A673 (cell line): ENCODE results near the gene ANTXRL. TPM values are rescaled to one million over a fixed set of nuclear protein-coding genes. Genes with fewer than 3 reads are reported as not detected.
A peak's percentile ranks its signal among the peaks of the same experiment; 100 is the strongest.

Experiments
- BruUV-seq: library from RNA; stranded (reverse); fragments of 400-500 nt; replicated peaks from 2 replicates; lab custom pipeline; 2021; lab: Mats Ljungman, UMichigan
- CTCF ChIA-PET: fragments of 300-600 bp; sonication (Branson Sonifier 250); formaldehyde crosslinking; loops from one replicate; lab custom pipeline; 2022; ENCODE audit warnings: antibody characterized with exemption; lab: Charles Lee
- POLR2A ChIA-PET: fragments of 300-600 bp; sonication (Branson Sonifier 250); formaldehyde crosslinking; loops from one replicate; lab custom pipeline; 2022; ENCODE audit warnings: antibody characterized with exemption; ENCODE audit not compliant: low non-redundant PET; lab: Charles Lee
- DNase-seq: peaks from one replicate; pipeline ENCODE4 v3.0.0-alpha.2; 2015; ENCODE audit warnings: low spot score
- H3K27ac ChIP-seq: fragments of 200-600 bp; sonication (generic); 2 replicates; pipeline ENCODE4 v1.5.1; 2016; ENCODE audit warnings: mixed run types, low read depth, mild to moderate bottlenecking, mixed read lengths, antibody characterized with exemption, low read length; ENCODE audit not compliant: poor library complexity, severe bottlenecking
- H3K27me3 ChIP-seq: fragments of 200-600 bp; sonication (generic); replicated peaks from 2 replicates; pipeline ENCODE4 v1.6.1; 2017; ENCODE audit warnings: mixed run types, low read depth, mild to moderate bottlenecking, mixed read lengths, antibody characterized with exemption, low read length; ENCODE audit not compliant: insufficient read depth, poor library complexity
- H3K36me3 ChIP-seq: fragments of 200-600 bp; sonication (generic); 2 replicates; pipeline ENCODE4 v1.6.1; 2016; ENCODE audit warnings: mixed run types, mild to moderate bottlenecking, mixed read lengths, antibody characterized with exemption, low read length; ENCODE audit not compliant: insufficient read depth, poor library complexity, severe bottlenecking
- H3K4me1 ChIP-seq: fragments of 200-600 bp; sonication (generic); 2 replicates; pipeline ENCODE4 v1.6.1; 2017; ENCODE audit warnings: mixed run types, mild to moderate bottlenecking, mixed read lengths, antibody characterized with exemption, low read length; ENCODE audit not compliant: insufficient read depth, poor library complexity, severe bottlenecking
- H3K4me3 ChIP-seq: fragments of 200-600 bp; sonication (generic); 2 replicates; pipeline ENCODE4 v1.5.1; 2016; ENCODE audit warnings: low read depth, mixed run types, mild to moderate bottlenecking, mixed read lengths, low read length; ENCODE audit not compliant: poor library complexity, severe bottlenecking
- H3K9me3 ChIP-seq: fragments of 200-600 bp; sonication (generic); 2 replicates; pipeline ENCODE4 v1.6.1; 2016; ENCODE audit warnings: mixed run types, low read depth, mild to moderate bottlenecking, mixed read lengths, antibody characterized with exemption, low read length; ENCODE audit not compliant: poor library complexity, severe bottlenecking
- CTCF ChIP-seq: fragments of 300-800, 200-600 bp; sonication (generic); conservative IDR thresholded peaks from 2 replicates; pipeline ENCODE4 v1.5.1; 2017; ENCODE audit warnings: low read depth, mild to moderate bottlenecking, antibody characterized with exemption, low read length, moderate library complexity, mixed read lengths
- EZH2 ChIP-seq: fragments of 200-600 bp; sonication (generic); IDR thresholded peaks from 2 replicates; pipeline ENCODE4 v1.6.1; 2017; ENCODE audit warnings: borderline replicate concordance, low read depth, mild to moderate bottlenecking, mixed read lengths, antibody characterized with exemption, low read length; ENCODE audit not compliant: poor library complexity, severe bottlenecking
- intact Hi-C: fragments of 100-400 bp; cut with micrococcal nuclease; formaldehyde crosslinking; loops from one replicate; pipeline ENCODE4 v1.10.0; 2022; ENCODE audit not compliant: unreplicated experiment
- total RNA-seq: library from RNA; stranded (reverse); gene quantifications from 2 replicates; pipeline ENCODE4 v1.2.3, GENCODE V29; 2021

Gene ANTXRL
- total RNA-seq, 1 experiment from 2014 or later = not detected

DNA sequence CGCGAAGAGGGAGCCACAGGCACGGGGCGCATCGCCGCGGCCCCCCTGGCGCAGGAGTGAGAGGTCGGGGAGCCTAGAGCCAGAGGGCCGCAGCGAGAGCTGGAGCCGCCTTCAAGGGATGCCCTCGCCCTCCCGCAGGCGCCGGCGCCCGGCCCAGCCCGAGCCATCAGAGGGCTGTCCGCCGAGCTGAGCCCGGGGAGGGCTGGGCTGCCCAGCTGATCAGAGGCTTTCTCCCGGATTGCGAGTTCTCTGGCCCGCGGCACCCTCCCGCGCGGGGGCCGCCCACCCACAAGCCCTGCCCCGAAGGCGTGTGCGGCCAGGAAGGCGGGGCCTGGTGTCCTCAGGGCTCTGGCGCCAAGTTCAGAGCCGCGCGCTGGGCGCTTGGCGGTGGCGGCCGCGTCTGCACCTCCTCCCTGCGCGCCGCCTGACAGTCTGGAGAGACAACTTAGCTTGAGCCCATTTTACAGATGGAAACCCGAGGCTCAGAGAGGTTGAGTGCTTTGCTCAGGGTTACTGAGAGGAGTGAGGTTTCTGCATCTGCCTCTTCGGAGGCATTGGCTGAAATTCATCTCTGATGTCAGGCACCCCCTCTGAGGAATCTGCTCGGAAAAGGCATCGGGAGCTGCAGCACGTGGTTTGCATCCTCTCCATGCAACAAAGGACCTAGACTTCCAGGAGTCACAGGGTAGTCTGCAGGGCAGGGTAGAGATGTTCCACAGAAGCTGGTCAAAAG, 3.8 kb upstream of the ANTXRL start:
- intact Hi-C loops = loop anchor here (5.0 kb wide), 1 partner anchor 176 kb away; no protein-coding TSS in a partner anchor
- POLR2A ChIA-PET = no interaction called here
- BruUV-seq = no TSS peak

DNA sequence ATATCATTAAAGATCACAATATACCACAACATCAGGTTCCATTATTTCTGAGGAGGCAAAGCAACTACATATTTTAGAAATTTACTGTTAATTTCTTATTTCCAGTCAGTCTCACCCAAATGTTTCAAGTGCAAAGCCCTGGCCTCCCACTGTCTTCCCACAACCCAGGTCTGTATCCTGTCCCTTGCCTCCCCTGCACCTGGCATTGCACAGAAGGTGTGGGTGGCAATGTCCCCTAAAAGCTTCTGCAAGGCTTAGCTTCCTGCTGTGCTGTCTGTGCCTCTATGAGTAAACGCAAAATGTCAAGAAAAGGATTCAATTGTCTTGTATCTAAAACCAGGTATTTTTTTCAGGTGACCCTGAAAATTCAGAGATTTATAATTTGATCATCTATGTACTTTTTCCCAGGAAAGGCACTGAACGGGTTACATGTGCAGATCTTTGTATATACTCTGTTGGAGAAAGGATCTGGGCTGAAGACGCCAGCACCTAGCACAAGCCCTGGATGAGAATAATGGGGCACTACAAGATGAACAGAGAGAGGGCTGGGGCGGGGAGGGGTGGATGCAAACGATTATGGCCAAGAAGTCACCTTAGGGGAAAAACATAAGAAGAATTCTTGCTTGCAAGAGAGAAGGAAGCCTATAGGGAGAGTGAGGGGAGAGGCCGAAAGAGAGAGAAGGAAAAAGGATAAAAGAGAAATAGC, 3.1 kb upstream of the ANTXRL start:
- DNase-seq = no peak
- POLR2A ChIA-PET = no interaction called here
- intact Hi-C loops = loop anchor here (5.0 kb wide), 1 partner anchor 176 kb away; no protein-coding TSS in a partner anchor
- no TSS peak for BruUV-seq
- Histone ChIP-seq H3K9me3 (no peaks in the 10 kb centered on the region), H3K4me1 (no peaks in the 10 kb centered on the region), H3K27ac (no peak overlapping the region), H3K4me3 (peak overlapping the region; percentile 58), H3K36me3 (no peaks in the 10 kb centered on the region), H3K27me3 (peaks cover 42% of the 10 kb centered on the region)
- CTCF ChIA-PET = no interaction called here
- TF ChIP-seq CTCF (no peak), EZH2 (no peak)

More for the DNA sequence above, 3.8 kb upstream of the ANTXRL start:
- peak; percentile 35 for DNase-seq
- TF ChIP-seq CTCF (no peak), EZH2 (no peak)
- H3K4me3 ChIP-seq = peak overlapping the region; percentile 33
- CTCF ChIA-PET = no interaction called here
- H3K4me1 ChIP-seq = no peaks in the 10 kb centered on the region
- no peak overlapping the region for H3K27ac ChIP-seq
- peaks cover 42% of the 10 kb centered on the region for H3K27me3 ChIP-seq
- H3K9me3 ChIP-seq = no peaks in the 10 kb centered on the region
- no peaks in the 10 kb centered on the region for H3K36me3 ChIP-seq

DNA sequence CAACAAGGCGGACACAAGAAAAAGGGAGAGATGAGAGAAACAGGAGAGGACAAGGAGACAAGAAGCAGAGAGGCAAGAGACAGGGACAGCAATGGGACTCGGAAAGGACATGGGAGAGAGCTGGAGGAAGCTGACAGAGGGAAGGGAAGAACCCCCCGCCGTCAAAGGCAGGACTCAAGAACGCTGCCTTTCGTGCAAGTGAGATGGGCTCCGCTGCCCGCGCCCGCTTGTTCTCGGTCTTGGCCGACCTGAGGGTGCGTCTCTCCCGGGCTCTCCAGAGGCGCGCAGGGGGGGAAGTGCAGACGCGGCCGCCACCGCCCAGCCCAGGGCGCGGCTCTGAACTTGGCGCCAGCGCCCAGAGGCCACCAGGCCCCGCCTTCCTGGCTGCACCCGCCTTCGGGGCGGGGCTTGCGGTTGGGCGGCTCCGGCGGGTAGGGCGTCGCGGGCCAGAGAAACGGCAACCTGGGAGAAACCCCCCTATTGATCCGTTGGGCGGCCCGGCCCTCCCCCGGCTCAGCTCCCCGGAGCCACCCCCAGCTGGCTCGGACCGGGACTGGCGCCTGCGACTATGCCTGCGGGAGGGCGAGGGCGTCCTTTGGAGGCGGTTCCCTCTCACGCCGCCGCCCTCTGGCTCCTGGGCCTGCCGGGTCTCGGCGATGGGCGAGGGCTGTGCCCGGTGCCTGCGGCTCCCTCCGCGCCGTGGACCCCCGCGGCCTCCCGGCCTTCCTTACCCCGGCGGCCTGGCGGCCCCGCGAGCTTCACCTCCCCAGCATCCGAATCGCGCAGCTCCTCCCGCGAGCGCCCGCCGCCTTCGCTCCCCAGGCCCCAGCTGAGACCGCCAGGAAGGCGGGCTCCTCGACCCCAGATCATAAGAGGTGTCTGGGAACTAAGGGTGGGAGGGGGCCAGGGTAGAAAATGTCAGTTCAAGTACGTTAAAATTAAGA, 2.2 kb upstream of the ANTXRL start:
- no peak overlapping the region for H3K27ac ChIP-seq
- BruUV-seq = no TSS peak
- H3K9me3 ChIP-seq = no peaks in the 10 kb centered on the region
- DNase-seq = peak; percentile 69
- CTCF ChIA-PET = no interaction called here
- H3K4me1 ChIP-seq = no peaks in the 10 kb centered on the region
- peaks cover 42% of the 10 kb centered on the region for H3K27me3 ChIP-seq
- POLR2A ChIA-PET = no interaction called here
- peak overlapping the region; percentile 58 for H3K4me3 ChIP-seq
- no peak for TF ChIP-seq EZH2
- TF ChIP-seq CTCF = no peak
- H3K36me3 ChIP-seq = no peaks in the 10 kb centered on the region
- intact Hi-C loops = loop anchor here (5.0 kb wide), 1 partner anchor 177 kb away; no protein-coding TSS in a partner anchor
